NOMO-1 (cell line): ENCODE measurements around the gene C2CD4D.

ENCODE experiments used
- DNase-seq, 2 experiments: peaks; one replicate each; lab custom pipeline; 2025; ENCODE audit not compliant: unreplicated experiment in 2 of 2; lab: John Stamatoyannopoulos, UW

C2CD4D gene

DNA sequence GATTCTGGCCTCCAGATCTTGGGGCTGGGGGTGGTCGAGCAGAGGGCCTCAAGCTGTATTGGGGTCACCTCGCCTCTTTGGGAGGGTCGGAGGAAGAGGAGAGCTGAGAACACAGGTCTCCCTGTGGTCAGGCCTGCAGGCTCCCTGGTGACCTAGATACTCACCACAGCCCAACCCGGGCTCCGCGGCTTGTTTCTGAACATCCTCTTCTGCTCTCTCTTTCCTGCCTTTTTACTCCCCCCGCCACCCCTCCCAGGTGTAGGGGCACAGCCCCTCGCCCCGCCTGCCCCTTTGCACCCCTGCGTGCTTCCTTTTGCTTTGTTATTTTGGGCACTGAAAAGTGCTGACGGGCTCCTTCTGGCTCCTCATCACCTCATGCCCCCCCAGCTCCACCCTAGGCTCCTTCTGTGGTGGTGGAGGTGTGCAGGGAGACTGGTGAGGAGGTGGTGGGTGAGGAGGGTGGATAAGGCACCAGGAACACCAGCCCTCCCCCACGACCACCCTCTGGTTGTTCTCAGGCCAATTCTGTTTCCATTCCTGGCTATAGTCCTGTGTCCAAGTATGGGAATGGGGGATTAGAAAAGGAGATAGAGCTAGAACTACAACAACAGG, 23.8 kb downstream of the C2CD4D start:
- DNase-seq, result no peak

DNA sequence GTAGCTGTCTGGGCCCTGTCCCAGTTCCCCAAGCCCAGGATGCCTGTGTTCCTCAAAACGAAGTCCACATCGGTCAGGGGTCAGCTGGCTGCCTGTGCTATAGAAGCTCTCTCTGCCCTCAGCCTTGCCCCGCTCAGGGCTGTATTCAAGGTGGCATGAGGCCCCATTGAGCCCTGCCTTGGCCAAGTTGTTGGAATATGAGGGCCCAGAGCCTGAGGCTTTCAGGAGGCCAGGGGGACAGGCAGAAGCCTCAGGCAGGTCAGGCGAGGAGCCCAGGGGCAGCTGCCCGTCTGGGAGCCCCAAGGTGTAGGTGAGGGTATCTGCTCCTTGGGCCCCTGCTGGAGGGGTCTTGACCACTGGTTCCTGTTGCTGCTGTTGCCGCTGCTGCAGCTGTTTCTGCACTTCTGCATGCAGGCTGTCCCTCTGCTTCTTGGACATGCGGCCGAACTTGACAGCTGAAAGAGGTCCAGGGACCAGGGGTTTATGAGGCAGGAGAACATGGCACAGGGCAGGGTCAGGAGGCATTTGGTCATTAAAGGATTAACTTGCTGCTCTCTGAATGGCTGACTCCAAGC, 24.6 kb downstream of the C2CD4D start:
- no peak for DNase-seq

DNA sequence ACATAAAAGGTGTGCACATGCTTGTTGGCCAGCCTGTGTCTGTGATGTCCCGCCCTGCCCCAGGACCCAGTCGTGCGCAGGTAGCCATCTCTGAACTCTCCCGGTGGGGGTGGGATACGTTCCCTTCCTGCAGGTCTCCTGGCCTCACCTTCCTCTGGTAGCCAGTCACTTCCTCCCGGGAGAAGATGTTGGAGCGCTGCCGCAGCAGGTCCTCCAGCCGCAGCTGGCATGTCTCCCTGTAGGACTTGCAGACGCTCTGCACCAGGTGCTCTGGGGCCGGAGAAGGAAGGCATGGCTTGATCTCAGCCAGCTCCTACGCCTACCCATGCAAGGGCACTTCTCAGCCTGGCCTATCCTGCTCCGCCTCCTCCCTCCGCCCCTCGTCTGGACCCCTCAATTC, 25.2 kb downstream of the C2CD4D start:
- DNase-seq, result no peak

DNA sequence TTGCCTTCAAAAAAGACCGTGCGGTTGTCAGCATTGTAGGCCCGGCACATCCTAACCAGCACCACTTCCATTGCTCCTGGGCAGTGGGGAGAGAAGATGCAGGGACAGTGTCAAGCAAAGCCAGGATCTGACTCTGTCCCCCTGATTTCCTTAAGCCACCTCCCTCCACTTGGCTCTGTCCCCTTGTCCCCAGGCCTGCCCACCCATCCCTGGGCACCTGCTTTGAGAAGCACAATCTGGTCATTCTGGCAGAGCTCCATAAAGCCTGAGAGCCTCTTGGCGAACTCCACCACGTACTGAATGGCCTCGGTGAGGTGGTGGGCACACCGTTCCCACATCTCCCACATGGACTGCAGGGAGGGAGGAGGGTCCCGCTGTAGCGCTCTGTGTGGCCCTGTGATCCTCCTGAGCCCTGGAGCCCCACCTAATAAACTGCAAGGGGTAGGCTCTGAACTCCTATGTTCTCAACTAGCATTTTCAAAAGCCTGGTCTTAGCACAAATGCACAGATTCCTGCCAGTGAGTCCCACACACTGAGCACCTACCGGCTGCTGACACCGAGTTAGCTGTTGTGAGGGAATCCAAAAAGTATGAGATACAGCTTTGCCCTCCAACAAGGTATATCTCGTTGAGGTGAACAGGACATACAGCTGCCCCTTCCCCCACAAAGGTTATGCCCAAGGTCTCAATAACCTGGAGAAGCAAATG, 26.2 kb downstream of the C2CD4D start:
- DNase-seq, result no peak

DNA sequence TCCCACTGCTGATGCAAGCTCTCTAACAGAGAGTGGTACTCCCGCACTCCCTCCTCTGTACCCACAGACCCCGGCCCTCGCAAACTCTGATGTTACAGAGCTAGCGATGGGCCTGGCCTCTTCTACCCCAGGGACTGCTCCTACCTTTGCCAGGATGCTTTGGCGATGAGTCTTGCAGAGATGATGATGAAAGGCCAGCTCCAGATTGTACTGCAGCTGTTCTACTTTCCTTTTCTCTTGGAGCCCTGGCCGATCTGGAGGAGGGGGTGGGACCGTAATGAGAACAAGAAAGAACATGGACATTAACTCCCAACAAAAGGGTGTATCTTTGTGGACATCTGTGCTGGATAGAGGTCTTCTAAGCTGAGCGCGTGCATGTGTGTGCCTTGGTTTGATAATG, 28.4 kb downstream of the C2CD4D start:
- no peak for DNase-seq

DNA sequence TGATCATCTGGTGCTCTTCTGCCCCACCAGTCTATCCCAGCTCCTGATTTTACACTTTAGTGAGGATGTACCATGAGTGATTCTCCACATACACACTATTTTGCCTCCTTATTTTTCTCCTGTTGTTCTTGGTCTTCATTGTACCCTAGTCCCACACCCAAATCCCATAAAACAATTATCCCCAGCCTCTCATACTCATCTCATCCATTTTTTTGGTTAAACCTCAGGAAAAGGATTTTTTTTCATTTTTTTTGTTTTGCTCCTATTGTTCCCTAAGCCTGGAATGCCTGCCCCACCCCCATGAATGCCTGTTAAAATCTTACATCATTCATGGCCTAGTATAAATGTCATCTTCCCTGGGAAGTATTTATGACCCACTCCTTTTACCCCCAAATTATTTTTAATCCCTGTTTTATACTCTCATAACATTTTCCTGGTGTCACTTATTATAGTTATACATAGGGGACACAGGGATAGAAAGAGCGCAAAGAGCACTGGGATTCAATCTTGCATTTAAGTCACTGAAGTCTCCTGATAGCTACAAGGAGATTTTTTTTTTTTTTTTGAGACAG, 29.5 kb downstream of the C2CD4D start:
- no peak for DNase-seq

DNA sequence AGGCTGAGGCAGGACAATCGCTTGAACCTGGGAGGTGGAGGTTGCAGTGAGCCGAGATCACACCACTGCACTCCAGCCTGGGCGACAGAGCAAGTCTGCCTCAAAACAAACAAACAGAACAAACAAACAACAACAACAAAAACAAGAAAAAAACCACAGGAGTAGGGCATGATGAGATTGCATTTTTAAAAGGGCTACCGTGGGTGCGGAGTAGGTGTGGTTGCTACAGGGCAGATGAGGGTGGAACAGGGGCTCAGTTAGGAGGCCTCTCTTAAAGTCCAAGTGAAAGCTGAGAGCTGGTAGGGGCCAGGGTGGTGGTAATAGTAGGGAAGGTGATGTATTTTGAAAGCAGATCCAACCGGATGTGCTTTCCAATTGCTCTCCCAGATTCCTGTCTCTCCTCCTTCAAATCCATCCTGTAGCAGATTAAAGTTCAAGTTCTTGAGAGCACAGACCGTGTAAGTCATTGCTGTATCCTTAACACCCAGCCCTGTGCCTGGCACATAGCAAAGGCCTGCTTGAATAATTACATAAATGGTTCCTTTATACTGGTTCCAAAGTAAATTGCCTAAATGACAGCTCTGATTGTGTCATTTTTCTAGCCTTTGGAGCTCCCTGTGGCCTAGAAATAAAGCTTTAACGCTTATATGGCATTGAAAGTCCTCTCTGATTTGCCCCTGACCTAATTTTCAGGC, 30.2 kb downstream of the C2CD4D start:
- DNase-seq, result no peak

DNA sequence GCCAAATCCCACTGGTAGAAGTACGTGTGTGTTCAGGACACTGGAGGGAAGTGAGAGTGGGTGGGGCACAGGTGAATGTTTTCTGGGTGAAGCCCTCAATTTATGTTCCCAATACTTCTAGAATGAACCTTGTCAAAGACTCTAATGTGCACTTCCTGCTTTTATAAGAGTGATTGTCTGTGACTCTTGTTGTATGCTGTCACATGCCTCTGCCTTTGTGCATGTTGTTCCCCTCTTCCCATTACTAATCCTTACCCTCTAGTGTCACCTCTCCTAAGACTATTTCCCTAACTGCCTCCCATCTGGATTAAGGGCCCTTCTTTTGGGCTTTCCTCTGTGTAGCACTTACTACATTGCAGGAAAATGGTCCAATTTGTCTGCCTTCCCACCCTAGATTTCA, 31.9 kb downstream of the C2CD4D start:
- no peak for DNase-seq

DNA sequence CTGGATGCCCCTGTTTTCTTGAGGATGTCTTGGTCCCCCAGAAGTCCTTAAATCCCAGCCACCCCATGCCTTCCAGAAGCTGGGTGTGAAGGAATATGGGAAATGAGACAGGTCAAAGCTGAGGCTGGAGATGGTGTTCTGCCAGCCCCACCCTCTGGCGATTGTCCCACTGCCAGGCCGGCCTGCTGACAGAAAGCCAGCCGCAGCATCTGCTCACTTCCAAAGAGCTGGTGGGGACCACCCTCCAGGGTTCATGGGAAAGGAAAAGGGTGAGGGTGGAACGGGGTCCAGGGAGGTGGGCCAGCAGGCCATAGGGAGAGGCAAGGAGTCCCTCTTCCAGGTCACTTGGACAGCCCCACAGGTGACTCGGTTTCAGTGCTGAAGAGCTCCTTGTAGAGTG, 32.5 kb downstream of the C2CD4D start:
- DNase-seq, result no peak

DNA sequence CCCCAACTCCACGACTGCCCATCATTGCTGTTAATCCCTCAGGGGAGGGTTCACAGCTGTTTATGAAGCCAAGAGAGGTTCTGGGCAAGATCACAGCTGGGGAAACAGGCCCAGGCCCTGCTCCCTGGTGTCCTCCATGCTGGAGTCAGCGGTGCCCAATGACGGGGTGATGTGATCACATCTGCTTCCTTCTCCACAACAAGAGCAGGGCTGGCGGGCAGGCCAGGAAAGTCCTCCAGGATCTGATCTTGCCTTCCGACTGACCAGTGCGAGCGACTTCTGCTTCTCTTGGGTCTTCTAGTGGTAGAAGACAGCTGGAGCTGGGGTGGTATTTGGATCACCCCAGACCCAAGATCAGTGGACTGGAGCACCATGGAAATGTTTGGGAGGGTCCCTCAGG, 33.5 kb downstream of the C2CD4D start:
- DNase-seq, result no peak

DNA sequence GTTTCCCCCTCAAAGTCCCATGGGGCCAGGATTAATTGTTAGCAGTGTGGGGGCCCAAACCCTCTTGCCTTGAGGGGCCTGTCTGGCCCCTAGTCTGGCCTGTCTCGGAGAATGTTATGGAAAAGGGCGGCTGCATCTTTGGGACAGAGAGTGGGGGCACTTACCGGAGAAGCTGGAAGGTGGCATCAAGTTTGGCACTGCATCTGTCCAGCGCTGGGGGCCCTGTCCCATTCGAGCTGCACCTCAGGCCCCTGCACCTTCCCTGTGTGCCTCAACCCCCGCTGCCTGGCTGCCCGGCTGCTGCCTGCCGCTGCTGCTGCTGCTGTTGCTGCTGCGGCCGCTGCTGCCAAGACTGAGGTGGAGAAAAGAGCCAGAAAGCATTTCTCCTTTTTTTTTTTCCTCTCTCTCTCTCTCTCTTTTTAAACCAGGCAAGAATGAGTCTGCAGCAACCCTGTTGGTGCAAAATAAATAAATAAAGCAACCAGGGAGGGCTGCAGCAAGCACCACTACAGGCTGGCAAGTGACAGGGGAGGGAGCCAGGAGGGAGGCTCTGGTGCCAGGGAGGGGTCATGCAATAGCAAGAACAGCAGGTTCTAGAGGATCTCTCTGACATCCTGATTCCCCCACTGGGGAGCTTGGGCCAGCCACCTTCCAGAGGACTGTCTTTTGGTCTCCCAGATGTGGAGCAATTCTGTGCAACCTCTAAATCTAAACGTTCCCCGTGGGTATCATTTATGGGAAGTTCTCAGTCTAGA, 34.4 kb downstream of the C2CD4D start, which contains the start of gene LINGO4:
Gene LINGO4 (minus strand): TSS at position 354 of the 755 bp plus-strand sequence. CDS start 2,715 bp downstream, outside the sequence.
- no peak for DNase-seq

DNA sequence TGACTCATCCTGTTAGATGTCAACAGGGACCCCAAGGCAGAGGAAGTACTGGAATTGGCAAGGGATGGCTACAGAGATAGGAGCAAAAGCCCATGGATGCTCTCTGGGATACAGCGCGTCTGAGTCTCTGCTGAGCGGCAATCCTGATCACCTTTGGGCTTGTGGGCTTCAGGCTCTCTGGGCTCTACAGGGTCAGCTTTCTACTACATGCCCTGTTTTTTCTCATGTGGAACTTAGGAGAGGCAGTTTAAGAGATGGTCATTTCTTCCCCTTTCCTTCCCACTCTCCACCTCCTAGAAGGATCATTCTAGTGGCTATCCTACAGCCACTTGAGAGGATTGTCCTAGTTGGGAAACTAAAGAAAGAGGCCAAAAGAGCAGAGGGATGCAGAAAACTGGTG, 35.7 kb downstream of the C2CD4D start:
- DNase-seq, result no peak

DNA sequence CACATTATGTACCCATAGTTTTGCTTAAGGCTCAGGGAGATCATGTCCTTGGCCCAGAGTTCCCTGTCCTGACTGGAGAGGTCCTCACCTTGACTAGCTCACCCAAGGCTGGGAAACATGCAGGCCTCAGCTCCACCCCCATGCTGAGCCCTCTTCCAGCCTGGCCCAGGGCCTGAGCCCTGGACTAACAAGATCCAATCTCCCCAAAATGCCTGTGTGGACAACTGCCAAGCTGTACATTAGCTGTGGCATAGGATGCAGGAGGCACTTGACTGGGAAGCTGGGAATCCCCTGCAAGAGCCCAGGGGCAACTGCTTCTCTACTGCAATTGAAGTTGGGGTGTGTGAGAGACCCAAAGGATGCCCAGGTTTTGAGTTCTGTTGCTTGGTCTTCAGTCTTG, 36.5 kb downstream of the C2CD4D start:
- DNase-seq, result no peak

DNA sequence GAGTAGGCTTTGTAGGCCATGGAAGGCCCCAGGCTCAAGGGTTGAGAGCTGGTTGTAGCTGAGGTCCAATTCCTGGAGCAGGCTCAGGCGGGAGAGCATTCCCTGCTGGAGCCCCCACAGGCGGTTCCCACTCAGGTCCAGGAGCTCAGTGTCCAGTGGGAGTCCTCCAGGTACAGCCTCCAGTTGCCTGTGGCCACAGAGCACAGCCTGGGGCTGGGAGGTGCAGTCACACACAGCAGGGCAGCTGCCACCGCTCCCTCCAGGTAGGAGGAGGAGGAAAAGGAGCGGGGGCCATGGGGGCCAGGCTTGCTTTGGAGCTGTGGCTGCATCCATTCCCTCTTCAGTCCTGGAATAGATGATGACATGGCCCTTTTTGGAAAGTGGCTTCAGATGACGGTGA, 37.2 kb downstream of the C2CD4D start:
- DNase-seq, result no peak

DNA sequence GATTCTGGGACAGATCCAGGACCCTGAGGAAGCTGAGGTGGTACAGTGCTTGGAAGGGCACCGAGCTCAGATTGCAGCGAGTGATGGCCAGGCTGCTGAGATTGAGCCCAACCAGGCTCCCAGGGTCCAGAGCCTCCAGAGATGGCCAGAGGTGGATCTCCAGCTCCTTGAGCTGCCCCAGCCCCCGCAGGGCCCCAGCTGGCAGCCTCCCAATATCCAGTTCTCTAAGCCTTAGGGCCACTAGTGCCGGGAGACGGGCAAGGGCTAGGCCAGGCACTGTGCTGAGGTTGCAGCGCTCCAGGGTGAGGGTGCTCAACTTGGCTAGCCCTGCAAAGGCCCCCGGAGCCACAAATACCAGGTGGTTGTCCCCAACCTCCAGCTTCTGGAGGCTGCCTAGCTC, 37.8 kb downstream of the C2CD4D start:
- DNase-seq, result no peak

DNA sequence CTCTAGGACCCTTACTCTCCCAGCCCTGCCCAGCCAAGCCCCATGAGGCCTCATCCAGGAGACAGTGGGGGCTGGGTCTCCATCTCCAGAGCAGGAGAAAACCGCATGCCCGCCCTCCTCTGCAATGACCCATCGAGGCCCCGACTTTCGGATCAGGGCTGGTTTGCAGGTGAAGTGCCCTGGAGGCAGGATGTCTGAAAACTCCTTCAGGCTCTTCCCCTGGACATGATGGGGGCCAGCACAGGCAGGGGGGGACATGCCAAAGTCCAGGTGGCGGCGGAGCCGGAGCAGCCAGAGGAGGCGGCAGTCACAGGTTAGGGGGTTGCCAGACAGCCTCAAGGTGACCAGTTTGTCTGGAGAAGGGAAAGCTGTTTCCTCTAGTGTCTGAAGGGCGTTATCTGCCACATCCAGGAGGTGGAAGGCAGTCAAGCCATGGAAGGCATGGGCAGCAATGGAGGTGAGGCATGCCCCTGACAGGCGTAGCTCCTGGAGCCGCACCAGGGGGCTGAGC, 38.3 kb downstream of the C2CD4D start:
- DNase-seq, result no peak

DNA sequence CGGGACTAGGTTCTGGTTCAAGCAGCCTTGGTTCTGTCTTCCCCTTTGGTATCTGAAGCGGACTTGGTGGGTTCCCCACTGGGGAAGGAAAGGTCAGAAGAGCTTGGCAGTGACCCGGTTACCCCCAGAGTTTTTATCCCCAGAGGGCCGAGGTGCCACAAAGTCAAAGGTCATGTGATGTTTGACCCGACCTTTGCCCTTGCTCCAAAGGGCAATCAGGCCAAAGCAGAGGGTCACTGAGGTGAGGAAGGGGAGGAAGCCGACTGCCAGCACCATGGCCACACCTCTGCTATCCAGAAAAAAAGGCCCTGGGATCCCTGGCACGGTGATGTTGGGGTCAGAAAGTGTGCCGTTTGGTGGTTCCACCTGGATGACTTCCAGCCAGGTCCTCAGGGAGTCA, 38.8 kb downstream of the C2CD4D start:
- no peak for DNase-seq

DNA sequence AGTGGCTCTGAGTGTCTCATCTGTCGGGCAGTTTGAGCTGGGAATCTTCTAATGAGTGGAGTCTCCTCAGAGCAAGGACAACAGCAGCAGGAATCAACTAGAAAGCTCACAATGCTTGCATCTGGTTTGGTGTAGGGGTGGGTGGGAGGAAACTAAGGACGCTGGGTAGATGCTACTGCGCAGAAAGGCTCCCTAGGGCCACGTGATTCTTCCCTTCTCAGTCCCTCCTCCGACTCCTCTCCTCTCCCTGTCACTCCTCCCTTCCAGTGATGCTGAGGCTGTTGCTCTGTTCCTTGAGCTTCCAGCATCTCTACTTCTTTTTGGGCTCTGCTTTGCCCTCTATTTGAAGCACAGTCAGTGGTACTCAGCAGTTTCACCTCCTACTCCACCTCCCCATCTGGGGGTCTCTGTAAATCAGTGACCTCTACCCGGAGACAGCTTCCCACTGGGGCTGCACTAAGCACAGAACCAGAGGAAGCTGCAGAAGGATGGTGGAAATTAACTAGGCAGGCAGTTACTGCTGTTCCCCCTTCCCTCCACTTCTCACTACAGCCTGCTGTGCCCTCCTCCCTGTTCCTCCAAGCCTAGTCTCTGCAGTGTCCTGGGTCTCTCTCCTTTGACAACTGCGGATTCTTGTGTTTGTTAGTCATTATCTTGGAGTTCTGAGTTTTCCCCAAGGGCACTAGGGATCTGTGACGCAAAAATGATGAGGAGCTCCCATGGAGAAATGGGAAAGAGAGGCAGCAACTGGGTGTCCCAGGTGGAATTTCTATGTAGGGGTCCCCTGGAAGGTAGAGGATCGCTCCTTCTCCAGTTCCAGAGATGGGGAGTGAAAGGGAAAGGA, 40.2 kb downstream of the C2CD4D start:
- DNase-seq, result no peak

DNA sequence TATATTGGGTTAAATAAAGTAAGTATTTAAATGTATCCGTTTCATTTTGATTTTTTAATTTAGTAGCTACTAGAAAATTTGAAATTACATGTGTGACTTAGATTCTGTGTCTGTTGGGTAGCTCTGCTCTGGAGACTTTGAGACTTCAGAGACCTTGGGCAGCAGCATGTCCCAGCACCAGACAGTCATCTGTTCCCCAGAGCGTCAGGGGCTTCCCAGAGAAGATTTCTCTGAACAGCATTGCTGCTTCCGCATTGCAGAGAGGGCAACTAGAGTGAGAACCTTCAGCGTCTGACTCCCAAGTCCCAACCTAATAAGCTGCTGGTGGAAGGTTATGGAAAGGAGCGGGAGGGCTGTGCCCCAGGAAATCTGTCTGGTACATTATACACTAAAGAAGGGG, 41.0 kb downstream of the C2CD4D start:
- no peak for DNase-seq
